ENCODE data around the gene IFIT2. TPM values are rescaled to one million over a fixed set of nuclear protein-coding genes. Genes with fewer than 3 reads are reported as not detected.
"Not testable (repeated sequence)": the region's sequence is repeated elsewhere in the genome, so short reads cannot be mapped to it uniquely, and the experiment has no call there.

The IFIT2 gene
- 0.26 and 0.57 TPM in 2 replicates for total RNA-seq (2014; rRNA removed; shearing (Covaris generic))
- 0.37 and 0.72 TPM in 2 replicates for total RNA-seq (2022)
- percentile 23 among the genes with signal in this experiment for Bru-seq, nascent RNA
- BruChase-seq, experiment 1, labeled RNA remaining after a 6-hour chase = percentile 10 among the genes with signal in this experiment
- BruChase-seq, experiment 2, labeled RNA remaining after a 2-hour chase = percentile 28 among the genes with signal in this experiment
- long read RNA-seq, partial matches to known transcripts = 0 of 4 reads
- long read RNA-seq, other reads (novel, unspliced or antisense) = 0 of 4 reads

- BruUV-seq (replicated peaks) = no TSS peak
- Histone ChIP-seq H3K4me3 (ENCODE audit: low read depth, low read length, poor library complexity, severe bottlenecking) (peak within 1 kb of the TSS; percentile 69), H3K9me3 (ENCODE audit: low read length) (no peaks in the 10 kb centered on the region; the same call in 1 of the 2 replicates), H3K27ac (ENCODE audit: low read depth, low read length, poor library complexity, severe bottlenecking) (peak within 1 kb of the TSS; percentile 11), H3K4me1 (ENCODE audit: insufficient read depth, low read length, poor library complexity, severe bottlenecking) (peaks cover 17% of the 10 kb centered on the region), H2AFZ (ENCODE audit: low read length) (peak within 1 kb of the TSS; percentile 98), H3K79me2 (ENCODE audit: insufficient read depth, low read depth, low read length) (no peaks in the 10 kb centered on the region), H4K20me1 (ENCODE audit: insufficient read depth, low read length) (no peaks in the 10 kb centered on the region), H3K4me2 (ENCODE audit: low read length) (peak within 1 kb of the TSS; percentile 94), H3K9me2 (ENCODE audit: insufficient read depth, low read length) (no peaks in the 10 kb centered on the region), H3K36me3 (ENCODE audit: insufficient read depth, low read length) (no peaks in the 10 kb centered on the region)
- TF ChIP-seq EZH2phosphoT487 (IDR thresholded peaks at IDR 0.05; ENCODE audit: borderline replicate concordance, low read depth, low read length) = no peak
- TF ChIP-seq, protein P1, sequence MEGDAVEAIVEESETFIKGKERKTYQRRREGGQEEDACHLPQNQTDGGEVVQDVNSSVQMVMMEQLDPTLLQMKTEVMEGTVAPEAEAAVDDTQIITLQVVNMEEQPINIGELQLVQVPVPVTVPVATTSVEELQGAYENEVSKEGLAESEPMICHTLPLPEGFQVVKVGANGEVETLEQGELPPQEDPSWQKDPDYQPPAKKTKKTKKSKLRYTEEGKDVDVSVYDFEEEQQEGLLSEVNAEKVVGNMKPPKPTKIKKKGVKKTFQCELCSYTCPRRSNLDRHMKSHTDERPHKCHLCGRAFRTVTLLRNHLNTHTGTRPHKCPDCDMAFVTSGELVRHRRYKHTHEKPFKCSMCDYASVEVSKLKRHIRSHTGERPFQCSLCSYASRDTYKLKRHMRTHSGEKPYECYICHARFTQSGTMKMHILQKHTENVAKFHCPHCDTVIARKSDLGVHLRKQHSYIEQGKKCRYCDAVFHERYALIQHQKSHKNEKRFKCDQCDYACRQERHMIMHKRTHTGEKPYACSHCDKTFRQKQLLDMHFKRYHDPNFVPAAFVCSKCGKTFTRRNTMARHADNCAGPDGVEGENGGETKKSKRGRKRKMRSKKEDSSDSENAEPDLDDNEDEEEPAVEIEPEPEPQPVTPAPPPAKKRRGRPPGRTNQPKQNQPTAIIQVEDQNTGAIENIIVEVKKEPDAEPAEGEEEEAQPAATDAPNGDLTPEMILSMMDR (conservative IDR thresholded peaks at IDR 0.05; ENCODE audit: low read length) = no peak
- POLR2A ChIA-PET = interaction anchor here (0.6 to 1.0 kb wide), 2 partner anchors 9 to 66 kb away, joined by 3 read pairs; no protein-coding TSS in a partner anchor
- intact Hi-C loops (cut with micrococcal nuclease; ENCODE audit: unreplicated experiment) = no loop called here
- CTCF ChIA-PET (ENCODE audit: unreplicated experiment) = interaction anchor here (0.5 kb wide), 1 partner anchor 68 kb away, joined by 3 read pairs; no protein-coding TSS in a partner anchor
- peak; percentile 66 for DNase-seq (ENCODE audit: low spot score)
These were observed at the start of gene IFIT2 for GRCh38 chr10:89301721-89302445. Gene IFIT2, plus strand, starts transcription at chr10:89302046. Its CDS starts 78 bp downstream, at chr10:89302124.

DNA sequence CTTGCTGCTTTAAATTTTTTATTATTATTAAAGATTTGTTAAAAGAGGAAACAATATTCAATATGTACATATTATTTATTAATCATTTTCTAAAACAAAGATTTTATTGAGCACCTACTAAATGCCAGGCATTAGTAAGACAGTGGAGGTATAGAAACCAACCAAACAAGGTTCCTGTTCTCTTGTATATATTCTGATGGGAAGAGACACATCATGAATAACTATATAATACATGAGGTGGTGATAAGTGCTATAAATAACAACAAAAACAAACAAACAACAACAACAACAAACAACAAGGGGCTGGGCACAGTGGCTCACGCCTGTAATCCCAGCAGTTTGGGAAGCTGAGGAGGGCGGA lies 49.6 kb upstream of the IFIT2 start:
- no peaks in the 10 kb centered on the region for H4K20me1 ChIP-seq (ENCODE audit: insufficient read depth, low read length)
- ChIA-PET POLR2A (interaction anchor here (0.7 kb wide), 1 partner anchor 186 kb away, joined by 5 read pairs; no protein-coding TSS in a partner anchor), CTCF (ENCODE audit: unreplicated experiment) (interaction anchor here (1.0 kb wide), 1 partner anchor 110 kb away, joined by 3 read pairs; no protein-coding TSS in a partner anchor)
- peaks cover 17% of the 10 kb centered on the region; the same call in 1 of the 2 replicates for H3K9me3 ChIP-seq (ENCODE audit: low read length)
- no peaks in the 10 kb centered on the region for H3K79me2 ChIP-seq (ENCODE audit: insufficient read depth, low read depth, low read length)
- H3K9me2 ChIP-seq (ENCODE audit: insufficient read depth, low read length) = no peaks in the 10 kb centered on the region
- BruUV-seq (replicated peaks) = no TSS peak
- H3K27ac ChIP-seq (ENCODE audit: low read depth, low read length, poor library complexity, severe bottlenecking) = no peak overlapping the region
- H3K4me2 ChIP-seq (ENCODE audit: low read length) = no peak overlapping the region
- H3K4me1 ChIP-seq (ENCODE audit: insufficient read depth, low read length, poor library complexity, severe bottlenecking) = peaks cover 7% of the 10 kb centered on the region
- no peak for TF ChIP-seq EZH2phosphoT487 (IDR thresholded peaks at IDR 0.05; ENCODE audit: borderline replicate concordance, low read depth, low read length)
- TF ChIP-seq, protein P1 (conservative IDR thresholded peaks at IDR 0.05; ENCODE audit: low read length) = no peak
- H3K4me3 ChIP-seq (ENCODE audit: low read depth, low read length, poor library complexity, severe bottlenecking) = peak overlapping the region; percentile 81
- H3K36me3 ChIP-seq (ENCODE audit: insufficient read depth, low read length) = no peaks in the 10 kb centered on the region
- no peak for DNase-seq (ENCODE audit: low spot score)
- intact Hi-C loops (cut with micrococcal nuclease; ENCODE audit: unreplicated experiment) = loop anchor here (5.0 kb wide), 1 partner anchor 390 kb away; no protein-coding TSS in a partner anchor
- H2AFZ ChIP-seq (ENCODE audit: low read length) = peak overlapping the region; percentile 85; the same call in 1 of the 2 replicates

DNA sequence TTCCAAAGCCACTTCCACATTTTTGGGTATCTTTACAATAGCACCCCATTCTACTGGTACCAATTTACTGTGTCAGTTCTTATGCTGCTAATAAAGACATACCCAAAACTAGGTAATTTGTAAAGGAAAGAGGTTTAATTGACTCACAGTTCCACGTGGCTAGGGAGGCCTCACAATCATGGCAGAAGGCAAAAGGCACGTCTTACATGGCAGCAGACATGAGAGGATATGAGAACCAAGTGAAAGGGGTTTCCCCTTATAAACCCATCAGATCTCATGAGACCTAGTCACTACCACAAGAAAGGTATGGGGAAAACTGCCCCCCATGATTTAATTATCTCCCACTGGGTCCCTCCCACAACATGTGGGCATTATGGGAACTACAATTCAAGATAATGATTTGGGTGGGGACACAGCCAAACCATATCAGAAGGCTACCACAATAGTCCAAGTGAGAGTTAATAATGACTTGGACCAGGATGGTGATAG lies 46.7 kb upstream of the IFIT2 start:
- H2AFZ ChIP-seq (ENCODE audit: low read length); CTCF ChIA-PET (ENCODE audit: unreplicated experiment); H3K4me1 ChIP-seq (ENCODE audit: insufficient read depth, low read length, poor library complexity, severe bottlenecking); H4K20me1 ChIP-seq (ENCODE audit: insufficient read depth, low read length); H3K27ac ChIP-seq (ENCODE audit: low read depth, low read length, poor library complexity, severe bottlenecking); H3K4me2 ChIP-seq (ENCODE audit: low read length); H3K36me3 ChIP-seq (ENCODE audit: insufficient read depth, low read length); H3K79me2 ChIP-seq (ENCODE audit: insufficient read depth, low read depth, low read length); BruUV-seq (replicated peaks); H3K9me2 ChIP-seq (ENCODE audit: insufficient read depth, low read length); H3K4me3 ChIP-seq (ENCODE audit: low read depth, low read length, poor library complexity, severe bottlenecking); DNase-seq (ENCODE audit: low spot score): not testable (repeated sequence)
- POLR2A ChIA-PET = interaction anchor here (0.7 to 1.0 kb wide), 2 partner anchors 77 to 651 kb away, joined by 3 read pairs; no protein-coding TSS in a partner anchor
- intact Hi-C loops (cut with micrococcal nuclease; ENCODE audit: unreplicated experiment) = loop anchor here (5.0 kb wide), 1 partner anchor 157 kb away; the partner anchor contains the start of gene IFIT5
- H3K9me3 ChIP-seq (ENCODE audit: low read length) = peaks cover 17% of the 10 kb centered on the region; the same call in 1 of the 2 replicates

All from OCI-LY7 (cell line).